Activated CD8-positive, alpha-beta memory T cell treated with anti-CD3 and anti-CD28 coated beads, Interleukin-2, amount 50 U/mL, for 4 hours (primary cell): Measurements from ENCODE around the gene TIE1.
A peak's percentile ranks its signal among the peaks of the same experiment; 100 is the strongest.

Source experiments
- DNase-seq: peaks from one replicate; pipeline ENCODE4 v3.0.0-alpha.2; 2020

TIE1 gene

DNA sequence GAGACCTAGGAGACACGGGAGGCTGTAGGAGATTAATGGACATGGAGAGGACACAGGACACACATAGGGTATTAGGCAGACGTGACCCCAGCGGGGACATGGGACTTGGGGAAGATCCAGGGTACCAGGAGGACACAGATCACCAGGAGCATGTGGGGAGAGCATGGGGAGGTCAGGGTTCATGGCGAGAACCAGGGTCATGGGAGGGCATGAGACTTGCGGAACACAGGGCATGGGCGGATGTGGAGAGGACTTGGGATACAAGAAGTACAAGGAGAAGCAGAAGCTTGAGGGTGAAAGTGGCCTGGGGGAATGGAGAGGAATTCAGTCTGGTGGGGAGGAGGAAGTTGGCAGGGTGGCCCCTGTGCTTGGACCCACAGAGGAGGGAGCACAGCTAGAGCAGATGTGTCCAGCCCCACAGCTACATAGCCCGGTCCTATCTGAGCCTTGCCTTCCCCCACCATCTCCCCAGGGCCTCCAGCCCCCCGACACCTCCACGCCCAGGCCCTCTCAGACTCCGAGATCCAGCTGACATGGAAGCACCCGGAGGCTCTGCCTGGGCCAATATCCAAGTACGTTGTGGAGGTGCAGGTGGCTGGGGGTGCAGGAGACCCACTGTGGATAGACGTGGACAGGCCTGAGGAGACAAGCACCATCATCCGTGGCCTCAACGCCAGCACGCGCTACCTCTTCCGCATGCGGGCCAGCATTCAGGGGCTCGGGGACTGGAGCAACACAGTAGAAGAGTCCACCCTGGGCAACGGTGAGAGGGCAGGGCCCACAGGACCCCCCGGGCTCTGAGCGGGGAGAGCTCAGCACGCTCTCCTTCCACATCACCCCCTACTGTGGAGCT lies 12.1 kb downstream of the TIE1 start:
- DNase-seq = no peak

DNA sequence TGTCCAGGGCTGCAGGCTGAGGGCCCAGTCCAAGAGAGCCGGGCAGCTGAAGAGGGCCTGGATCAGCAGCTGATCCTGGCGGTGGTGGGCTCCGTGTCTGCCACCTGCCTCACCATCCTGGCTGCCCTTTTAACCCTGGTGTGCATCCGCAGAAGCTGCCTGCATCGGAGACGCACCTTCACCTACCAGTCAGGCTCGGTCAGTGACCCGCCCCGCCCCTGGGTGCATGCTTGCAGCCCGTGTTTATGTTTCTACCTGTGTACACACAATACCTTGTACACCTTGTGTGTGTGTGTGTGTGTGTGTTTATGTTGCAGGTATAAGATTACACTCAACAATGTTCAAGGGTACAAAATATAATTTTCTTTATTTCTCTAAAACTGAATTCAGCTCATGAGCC lies 13.0 kb downstream of the TIE1 start:
- DNase-seq = no peak

DNA sequence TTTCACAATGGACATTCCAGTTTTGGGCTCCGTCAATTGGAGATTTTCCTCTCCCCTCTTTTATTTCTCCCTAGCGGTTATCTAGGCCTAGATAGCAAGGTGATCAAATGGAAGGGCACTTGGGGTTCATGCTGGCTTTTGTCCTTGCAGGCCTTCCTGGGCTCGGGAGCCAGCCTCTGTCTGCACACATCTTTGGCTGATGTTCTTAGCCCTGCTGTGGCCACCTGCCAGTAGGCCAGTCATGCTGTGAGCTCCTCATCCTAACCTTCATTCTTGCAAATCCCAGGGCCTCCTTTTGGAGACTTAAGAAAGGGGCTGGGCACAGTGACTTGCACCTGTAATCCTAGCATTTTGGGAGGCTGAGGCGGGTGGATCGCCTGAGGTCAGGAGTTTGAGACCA lies 13.5 kb downstream of the TIE1 start:
- no peak for DNase-seq

DNA sequence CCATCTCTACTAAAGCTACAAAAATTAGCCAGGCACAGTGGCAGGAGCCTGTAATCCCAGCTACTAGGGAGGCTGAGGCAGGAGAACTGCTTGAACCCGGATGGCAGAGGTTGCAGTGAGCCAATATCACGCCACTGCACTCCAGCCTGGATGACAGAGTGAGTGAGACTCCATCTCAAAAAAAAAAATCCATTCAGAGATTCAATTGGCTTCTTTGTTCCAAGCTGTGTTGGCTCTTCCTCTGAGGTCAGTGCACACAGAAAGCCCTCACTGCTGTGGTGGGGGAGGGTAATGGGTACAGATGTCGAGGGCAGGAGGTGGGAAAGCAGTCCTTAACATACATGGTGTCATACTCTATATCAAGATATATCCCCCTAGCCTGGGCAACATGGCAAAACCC lies 14.7 kb downstream of the TIE1 start:
- no peak for DNase-seq

DNA sequence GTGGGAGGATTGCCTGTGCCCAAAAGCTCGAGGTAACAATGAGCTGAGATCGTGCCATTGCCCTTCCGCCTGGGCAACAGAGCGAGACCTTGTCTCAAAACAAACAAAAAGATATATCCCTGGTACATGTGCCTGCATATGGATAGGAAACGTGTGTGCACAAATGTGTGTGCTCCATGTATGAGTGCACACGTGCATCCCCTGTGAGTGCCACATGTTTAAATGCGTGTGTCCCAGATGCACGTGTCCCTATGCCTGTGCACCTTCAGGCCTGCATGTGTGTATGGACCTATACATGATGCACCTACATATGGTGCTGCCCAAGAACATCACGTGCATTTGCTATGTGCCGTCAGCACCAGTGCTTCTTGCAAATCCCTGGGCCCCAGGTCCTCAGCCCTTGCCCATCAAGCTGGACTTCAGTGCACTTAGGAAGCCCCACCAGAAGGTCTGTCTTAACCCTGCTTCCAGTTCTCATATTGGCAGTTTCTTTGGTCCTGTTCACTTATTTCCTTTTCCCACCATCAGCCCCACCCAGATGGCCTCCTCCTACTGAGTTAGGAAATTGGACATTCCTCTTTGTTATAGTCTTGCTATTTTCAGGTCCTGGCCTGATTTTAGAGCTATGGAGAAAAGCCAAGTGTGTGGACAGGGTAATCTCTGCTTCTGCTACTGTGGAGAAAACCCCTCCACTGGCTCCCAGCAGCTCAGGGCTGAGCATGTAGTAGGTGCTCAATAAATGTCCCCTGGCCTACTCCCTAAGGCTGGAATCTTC lies 15.4 kb downstream of the TIE1 start:
- no peak for DNase-seq

DNA sequence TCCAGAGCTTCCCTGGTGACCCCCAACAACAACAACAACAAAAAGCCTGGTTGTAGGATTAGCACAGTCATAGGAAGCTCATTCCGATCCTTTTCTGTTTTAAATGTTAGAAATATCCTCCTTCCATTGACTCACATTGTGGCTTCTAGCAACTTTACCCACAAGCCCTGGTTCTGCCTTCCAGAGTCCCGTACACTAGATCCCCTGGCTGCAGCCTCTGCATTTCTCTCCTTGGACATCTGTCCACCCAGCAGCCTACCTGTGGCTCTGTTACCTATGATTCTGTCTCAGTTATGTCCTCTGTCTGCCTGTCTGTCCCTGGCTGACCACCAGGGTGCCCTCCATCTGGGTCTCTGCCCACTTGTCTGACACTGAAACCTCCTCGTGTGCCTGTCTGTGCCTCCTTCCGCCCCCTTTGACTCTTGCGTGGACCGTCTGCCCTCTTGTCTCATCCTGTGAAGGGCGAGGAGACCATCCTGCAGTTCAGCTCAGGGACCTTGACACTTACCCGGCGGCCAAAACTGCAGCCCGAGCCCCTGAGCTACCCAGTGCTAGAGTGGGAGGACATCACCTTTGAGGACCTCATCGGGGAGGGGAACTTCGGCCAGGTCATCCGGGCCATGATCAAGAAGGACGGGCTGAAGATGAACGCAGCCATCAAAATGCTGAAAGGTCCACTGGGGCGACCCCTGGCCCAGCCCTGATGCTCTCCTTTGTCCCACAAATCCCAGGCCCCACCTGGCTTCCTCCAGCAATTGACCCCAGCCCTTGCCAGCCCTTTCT lies 16.1 kb downstream of the TIE1 start:
- DNase-seq = no peak

DNA sequence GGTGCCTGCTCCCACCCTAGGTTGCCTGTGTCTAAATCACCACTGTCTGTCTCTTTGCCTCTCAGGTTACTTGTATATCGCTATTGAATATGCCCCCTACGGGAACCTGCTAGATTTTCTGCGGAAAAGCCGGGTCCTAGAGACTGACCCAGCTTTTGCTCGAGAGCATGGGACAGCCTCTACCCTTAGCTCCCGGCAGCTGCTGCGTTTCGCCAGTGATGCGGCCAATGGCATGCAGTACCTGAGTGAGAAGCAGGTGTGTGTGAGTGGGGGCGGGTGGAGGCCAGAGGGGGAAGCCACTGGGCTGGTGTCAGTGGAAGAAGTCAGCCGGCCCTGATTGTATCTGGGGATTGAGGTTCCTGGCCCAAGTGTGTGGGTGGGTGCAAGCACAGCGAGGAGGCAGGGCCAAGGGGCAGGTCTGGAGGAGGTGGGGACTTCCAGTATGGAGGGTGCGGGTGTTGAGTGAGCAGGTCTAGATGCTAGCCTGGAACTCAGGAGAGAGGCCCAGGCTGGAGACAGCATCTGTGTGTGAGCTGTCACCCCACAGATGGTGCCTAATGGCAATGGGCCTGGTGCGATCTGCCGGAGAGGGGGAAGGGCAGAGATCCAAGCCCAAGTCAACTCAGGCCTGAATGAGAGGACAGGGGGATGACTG lies 17.2 kb downstream of the TIE1 start:
- DNase-seq = no peak

DNA sequence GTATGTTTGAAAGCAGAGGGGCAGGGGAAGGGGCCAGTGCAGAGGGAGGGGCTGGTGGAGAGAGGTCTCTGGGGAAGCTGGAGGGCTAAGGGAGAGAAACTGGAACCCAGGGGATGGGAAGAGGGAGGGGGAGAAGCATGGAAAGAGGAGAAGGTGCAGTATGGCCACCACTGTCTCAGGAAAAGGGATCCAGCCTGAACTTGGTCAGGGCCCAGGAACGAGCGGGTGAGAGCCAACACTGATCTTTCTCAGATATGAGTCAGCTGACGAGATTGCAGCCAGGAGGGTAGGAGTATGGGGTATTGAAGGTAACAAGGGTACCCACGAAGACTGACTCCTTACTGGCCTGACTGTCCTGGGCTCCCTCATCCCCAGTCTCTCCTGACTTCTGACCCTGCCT lies 18.0 kb downstream of the TIE1 start:
- DNase-seq = no peak

DNA sequence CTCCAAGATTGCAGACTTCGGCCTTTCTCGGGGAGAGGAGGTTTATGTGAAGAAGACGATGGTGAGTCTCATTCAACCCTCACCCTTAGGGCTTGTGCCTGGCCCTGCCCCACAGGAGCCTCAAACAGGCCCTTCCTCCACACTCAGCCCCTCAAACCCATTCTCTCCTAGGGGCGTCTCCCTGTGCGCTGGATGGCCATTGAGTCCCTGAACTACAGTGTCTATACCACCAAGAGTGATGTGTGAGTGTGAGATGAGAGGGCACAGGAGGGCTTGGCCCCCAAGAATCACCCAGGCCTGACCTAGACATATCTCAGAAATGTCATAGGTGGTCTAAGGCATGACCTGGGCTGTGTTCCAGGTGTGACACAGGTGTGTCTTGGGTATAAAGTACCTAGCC lies 18.5 kb downstream of the TIE1 start:
- DNase-seq = no peak

DNA sequence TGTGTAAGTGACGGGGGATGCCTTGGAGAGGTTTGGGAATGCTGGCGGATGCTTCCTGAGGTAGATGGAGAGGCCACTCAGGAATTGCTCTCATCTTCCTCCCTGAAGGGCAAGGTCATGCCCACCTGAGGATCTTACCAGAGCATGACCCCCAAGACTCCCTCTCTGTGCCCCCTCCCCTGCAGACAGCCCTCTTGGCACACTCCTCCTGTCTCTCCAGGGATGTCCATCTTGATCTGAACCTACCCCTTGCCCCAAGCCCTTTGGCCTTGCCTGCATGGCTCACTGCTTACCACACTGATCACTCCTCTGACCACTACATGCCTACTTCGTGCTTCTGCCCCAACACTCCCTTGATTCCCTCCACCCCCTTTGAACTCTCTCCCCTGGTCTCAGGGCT lies 19.0 kb downstream of the TIE1 start:
- DNase-seq = no peak

DNA sequence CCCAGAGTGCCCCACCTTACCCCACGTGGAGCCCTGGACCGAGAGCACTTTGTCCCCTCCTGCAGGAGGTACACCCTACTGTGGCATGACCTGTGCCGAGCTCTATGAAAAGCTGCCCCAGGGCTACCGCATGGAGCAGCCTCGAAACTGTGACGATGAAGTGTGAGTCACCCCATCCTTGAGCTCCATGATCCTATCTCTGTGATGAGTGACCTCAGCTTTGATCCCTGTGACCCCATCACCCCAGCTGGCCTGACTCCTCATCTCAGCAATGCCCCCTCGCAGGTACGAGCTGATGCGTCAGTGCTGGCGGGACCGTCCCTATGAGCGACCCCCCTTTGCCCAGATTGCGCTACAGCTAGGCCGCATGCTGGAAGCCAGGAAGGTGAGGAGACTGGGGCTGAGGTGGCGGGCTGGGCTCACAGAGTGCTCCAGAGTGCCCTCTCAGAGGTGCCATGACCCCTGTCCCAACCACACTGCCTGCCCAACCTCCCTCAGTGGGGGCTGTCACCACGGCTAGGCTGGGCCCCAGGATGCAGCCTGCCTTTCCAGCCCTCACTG lies 20.6 kb downstream of the TIE1 start:
- no peak for DNase-seq

DNA sequence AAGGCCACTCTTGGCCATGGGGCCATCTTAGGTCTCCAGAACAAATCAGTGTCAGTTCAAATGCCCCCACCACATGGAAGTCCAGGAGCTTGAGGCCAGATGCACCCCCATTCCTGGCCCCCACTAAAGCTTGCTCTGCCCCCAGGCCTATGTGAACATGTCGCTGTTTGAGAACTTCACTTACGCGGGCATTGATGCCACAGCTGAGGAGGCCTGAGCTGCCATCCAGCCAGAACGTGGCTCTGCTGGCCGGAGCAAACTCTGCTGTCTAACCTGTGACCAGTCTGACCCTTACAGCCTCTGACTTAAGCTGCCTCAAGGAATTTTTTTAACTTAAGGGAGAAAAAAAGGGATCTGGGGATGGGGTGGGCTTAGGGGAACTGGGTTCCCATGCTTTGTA lies 21.7 kb downstream of the TIE1 start:
- DNase-seq = no peak

DNA sequence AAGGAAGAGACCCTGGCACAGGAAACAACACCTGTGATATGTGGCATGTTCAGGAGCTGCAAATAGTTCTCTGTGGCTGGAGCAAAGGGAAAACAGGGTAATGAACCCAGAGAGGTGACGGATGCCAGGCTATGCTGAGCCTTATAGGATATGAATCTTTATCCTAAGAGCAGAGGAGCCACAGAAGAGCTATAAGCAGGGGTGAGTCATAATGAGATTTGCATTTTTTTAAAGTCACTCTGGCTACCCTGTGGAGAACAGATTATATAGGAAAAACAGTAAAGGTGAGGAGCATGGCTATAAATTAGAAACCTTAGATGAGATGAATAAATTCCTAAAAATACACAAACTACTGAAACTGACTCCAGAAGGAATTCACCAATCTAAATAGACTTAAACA lies 24.0 kb downstream of the TIE1 start:
- no peak for DNase-seq

DNA sequence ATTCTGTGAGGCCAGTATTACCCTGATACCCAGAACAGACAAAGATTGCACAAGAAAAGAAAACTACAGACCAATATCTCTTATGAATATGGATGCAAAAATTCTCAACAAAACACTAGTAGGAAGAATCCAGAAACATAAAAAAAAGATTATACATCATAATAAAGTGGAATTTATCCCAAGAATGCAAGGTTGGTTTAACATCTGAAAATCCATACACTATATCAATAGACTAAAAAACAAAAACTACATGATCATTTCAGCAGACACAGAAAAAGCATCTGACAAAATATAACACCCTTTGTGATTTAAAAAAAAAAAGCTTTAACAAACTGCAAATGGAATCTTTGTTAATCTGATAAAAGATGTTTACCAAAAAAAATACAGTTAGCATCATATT lies 24.6 kb downstream of the TIE1 start:
- no peak for DNase-seq

DNA sequence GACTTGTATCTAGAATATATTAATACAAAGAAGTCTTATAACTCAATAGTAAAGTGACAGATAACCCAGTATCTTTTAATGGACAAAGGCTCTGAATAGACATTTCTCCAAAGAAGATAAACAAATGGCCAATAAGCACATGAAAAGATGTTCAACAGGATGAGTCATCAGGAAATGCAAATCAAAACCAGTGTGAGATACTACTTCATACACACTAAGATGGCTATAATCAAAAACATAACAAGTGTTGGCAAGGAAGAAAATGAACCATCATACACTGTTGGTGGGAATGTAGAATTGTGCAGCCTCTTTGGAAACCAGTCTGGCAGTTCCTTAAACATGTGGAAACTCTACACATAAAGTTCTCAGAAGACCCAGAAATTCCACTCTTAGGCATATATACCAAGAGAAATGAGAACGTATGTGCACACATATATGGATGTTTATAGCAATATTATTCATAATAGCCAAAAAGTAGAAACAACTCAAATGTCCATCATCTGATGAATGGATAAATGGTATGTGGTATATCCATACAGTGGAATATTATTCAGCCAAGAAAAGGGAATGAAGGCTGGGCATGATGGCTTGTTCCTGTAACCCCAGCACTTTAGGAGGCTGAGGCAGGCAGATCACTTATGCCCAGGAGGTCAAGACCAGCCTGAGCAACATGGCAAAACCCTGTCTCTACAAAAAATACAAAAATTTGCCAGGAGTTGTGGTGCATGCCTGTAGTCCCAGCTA lies 26.9 kb downstream of the TIE1 start:
- DNase-seq = no peak

DNA sequence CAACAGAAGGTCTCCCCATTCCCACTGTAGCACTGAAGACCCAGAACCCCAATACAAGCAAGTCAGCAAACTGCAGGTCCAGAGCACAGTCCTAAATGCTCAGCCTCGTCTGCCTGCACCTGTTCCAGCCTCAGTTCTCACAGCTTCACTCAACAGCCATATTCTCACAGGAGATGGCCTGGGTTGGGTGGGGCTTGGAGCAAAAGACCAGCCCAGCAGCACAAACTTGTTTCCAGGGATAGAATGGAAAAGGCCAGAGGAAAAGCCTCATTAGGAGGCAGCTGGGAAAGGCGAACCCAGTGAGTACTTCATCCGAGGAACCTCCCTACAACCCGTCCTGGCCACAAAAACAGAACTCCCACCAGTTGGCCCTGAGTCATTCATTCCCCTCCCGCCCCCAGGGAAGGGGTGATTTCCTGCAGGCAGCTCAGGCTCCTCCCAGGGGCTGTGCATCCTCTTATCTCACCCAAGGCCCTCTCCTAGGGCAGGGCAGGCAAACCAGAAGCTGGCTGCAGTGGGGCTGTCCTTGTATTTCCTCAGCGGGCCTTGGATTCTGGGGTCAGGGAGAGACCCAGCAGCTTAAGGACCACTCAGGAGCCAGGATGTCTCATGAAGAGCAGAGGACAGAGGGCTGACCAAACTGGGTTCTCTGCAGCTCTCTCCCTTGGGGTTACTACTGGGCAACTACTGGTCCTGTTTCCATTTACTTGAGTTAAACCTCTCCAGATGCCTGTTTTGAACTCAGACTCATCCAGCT lies 29.4 kb downstream of the TIE1 start:
- DNase-seq = peak; percentile 34

DNA sequence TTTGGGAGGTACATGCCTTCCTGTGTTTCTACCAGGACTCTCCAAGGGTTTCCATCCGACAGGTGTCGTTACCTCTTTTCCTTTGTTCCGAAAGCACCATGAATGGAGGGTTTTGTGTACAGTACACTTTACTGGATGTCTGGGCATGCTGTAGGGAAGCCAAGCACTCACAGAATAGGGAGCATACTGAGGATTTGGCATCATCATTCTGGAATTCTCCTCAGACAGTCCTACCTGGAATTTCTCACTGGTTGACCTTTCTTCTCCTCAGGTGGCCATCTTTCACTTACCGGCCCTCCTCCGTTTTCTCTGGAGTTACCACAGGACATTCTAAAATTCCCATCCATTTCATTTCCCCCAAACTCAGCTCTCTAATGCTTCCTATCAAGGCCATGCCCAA lies 30.9 kb downstream of the TIE1 start:
- DNase-seq = no peak

DNA sequence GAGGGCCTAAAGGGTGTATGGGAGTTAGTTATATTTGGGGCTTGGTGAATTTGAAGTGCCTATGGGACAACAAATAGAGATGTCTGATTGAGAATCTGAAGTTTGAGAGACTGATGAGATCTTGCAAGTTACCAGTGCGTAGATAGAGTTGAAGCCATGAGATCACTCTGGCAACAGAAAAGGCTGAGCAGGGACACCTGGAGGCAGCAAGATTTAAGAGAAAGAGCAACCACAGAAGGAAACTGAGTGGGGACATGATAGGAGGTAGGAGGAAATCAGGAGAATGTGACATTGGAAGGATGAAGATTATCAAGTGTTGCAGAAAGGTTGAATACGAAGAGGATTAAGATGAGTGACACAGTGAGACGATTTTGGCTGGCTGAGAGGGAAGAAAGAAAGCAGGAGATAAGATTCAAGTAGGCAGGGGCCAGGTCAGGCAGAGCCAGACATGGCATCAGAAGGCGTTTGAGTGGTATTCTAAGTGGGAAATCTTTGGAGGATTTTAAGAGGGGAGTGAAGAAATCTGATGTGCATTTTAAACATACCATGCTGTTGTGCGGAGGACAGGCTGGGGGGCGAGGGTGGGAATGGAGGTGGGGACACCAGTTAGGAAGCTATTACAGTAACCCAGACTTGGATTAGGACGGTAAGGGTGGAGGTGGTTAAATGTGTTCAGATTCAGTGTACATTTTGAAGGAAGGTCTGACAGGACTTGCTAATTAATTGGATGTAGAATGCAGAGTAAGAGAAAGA lies 33.8 kb downstream of the TIE1 start:
- no peak for DNase-seq

DNA sequence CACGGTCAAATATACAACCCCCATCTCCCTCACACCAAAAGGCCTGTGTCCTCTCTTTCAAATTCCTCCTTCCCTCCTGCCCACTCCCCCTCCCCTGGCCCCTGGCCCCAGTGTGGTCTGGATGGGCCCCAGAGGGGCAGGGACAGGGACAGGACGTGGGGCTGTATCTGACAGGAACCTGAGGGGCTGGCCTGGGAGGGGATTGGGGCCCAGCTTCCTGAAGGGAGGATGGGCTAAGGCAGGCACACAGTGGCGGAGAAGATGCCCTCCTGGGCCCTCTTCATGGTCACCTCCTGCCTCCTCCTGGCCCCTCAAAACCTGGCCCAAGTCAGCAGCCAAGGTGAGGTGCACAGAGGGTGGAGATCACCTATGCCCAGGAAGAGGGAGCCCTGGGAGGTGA lies 36.8 kb downstream of the TIE1 start, which contains the start of gene MPL:
TSS of gene MPL (plus strand) at position 231 of the 400 bp plus-strand sequence. CDS start at position 262, 31 bp downstream.
- DNase-seq = no peak

DNA sequence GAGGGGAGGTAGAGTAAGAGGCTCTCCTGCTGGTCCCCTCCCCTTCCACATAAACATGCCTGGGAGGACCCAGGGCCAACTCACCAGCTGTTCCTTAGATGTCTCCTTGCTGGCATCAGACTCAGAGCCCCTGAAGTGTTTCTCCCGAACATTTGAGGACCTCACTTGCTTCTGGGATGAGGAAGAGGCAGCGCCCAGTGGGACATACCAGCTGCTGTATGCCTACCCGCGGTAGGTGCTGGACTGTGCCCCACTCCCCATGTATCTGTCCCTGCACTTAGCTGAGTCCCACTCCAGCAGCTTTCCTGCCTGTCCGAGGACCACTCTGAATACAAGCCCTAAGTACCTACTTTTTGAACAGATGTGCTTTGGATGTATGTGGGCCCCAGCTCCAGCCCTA lies 37.2 kb downstream of the TIE1 start:
- DNase-seq = no peak
